Astrocyte of the cerebellum (primary cell): ENCODE data around the gene FOS.

Source experiments
- DNase-seq: peaks from one replicate; pipeline ENCODE4 v3.0.0-alpha.2; 2011; ENCODE audit warnings: low read depth
- H3K4me3 ChIP-seq: 2 replicates; pipeline ENCODE4 v1.5.1; 2011; ENCODE audit warnings: mild to moderate bottlenecking, low read depth, low read length, moderate library complexity
- CTCF ChIP-seq: IDR thresholded peaks from 2 replicates; pipeline ENCODE4 v1.5.1; 2012; ENCODE audit warnings: low read length, low read depth, moderate library complexity, mild to moderate bottlenecking; ENCODE audit errors: missing control alignments
- in situ Hi-C: cut with HindIII; loops from 2 replicates; pipeline ENCODE4 v1.10.0; 2017; ENCODE audit warnings: low sequenced_read_pairs

FOS gene

GRCh38 chr14:75258803-75259509 is 19.7 kb upstream of the FOS start:
- in situ Hi-C loops = no loop called here

GRCh38 chr14:75259510-75259855 is 19.1 kb upstream of the FOS start:
- peak; percentile 59 for DNase-seq
- TF ChIP-seq CTCF = no peak
- in situ Hi-C loops = no loop called here
- peak overlapping the region; percentile 29 for H3K4me3 ChIP-seq

More at GRCh38 chr14:75258803-75259509, 19.7 kb upstream of the FOS start:
- no peak for TF ChIP-seq CTCF
- peak overlapping the region; percentile 29 for H3K4me3 ChIP-seq
- peak; percentile 99 for DNase-seq

- no peak for DNase-seq
- H3K4me3 ChIP-seq = no peak overlapping the region
- in situ Hi-C loops = no loop called here
- TF ChIP-seq CTCF = no peak
These were observed 18.4 kb upstream of the FOS start for GRCh38 chr14:75260025-75260763.

- in situ Hi-C loops = no loop called here
- DNase-seq = no peak
- TF ChIP-seq CTCF = no peak
- H3K4me3 ChIP-seq = no peak overlapping the region
These were observed 16.8 kb upstream of the FOS start for GRCh38 chr14:75261820-75262219.

GRCh38 chr14:75262641-75263040 is 16.0 kb upstream of the FOS start:
- no peak for DNase-seq
- TF ChIP-seq CTCF = no peak
- in situ Hi-C loops = no loop called here
- no peak overlapping the region for H3K4me3 ChIP-seq

GRCh38 chr14:75264036-75264435 is 14.6 kb upstream of the FOS start:
- H3K4me3 ChIP-seq = no peak overlapping the region
- no peak for TF ChIP-seq CTCF
- in situ Hi-C loops = no loop called here
- no peak for DNase-seq
